NCI-H510A (cell line): Measurements from ENCODE around the gene GCFC2.

Experiments
- DNase-seq: peaks from one replicate; lab custom pipeline; 2025; lab: John Stamatoyannopoulos, UW

GCFC2 gene

DNA sequence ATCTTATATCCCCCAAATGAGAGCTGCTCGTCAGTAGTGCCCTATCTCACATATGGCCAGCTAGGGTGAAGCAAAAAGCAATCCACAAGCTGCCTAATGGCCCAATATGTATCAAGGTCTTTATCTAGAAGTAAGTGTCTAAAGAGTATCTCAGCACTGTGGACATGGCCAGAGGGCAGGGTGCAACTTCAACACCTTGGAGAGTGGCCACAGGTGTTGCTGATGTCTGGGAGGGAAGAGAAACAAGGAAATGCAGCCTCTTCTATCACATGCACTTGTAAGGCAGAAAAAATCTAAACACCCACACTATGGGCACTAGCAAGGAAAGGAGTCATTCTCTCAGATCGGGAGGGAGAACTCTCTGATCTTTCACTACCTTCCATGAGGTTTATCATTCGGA, 87.8 kb downstream of the GCFC2 start:
- no peak for DNase-seq

GRCh38 chr2:75622500-75622899, 88.2 kb downstream of the GCFC2 start:
- DNase-seq: no peak

DNA sequence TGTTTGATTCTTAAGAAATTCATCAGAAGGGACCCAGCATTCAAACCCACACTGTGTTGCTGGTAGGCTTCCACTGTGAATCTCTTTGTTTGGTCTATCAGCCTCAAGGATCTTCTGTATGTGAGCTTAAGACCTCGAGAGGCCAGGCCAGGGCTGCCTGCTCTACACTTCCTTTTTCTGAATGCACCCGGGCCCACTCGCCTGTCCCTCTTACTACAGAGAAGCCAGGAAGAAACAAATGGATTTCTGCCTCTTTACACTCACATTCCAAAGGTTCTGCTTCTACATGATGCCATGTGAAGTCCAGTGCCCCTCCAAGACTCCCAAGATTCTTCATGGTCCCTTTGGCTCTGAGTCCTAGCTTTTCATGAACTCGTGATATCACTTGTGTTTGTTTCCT, 89.5 kb downstream of the GCFC2 start:
- DNase-seq: no peak

DNA sequence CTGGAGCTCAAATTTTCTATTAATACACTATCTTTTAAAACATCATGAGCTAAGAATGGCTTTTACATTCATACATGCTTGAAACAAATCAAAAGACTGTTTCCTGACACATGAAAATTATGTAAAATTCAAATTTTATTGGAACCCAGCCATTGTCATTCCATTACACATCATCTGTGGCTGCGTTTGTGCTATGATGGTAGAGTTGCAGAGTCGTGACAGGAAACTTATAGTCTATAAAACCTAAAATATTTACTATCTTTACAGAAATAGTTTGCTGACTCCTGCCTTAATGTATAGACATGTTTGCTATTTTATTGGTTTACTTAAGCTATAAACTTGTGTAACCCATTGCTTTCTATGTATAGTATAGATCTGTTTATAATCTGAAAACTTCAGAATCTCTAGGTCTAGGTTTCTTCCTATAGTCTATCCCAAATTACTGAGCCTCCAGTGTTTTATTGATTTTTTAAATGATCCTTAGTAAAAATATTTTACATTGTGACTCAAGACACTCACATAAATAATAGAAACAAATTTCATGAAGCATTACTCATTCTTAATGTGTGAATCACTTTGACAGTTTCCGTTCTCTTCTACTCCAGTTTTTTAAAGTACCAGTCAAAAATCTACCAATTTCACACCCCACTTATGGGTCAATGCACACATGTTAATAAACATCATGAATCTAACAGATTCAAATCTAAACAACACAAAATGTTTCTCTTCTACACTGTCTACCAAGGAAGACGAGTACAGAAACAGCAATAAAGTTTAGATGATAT, 90.6 kb downstream of the GCFC2 start:
- no peak for DNase-seq

GRCh38 chr2:75616933-75617332, 93.8 kb downstream of the GCFC2 start:
- DNase-seq: no peak

GRCh38 chr2:75616406-75616805, 94.3 kb downstream of the GCFC2 start:
- DNase-seq: no peak

GRCh38 chr2:75614162-75614651, 96.5 kb downstream of the GCFC2 start:
- no peak for DNase-seq

- no peak for DNase-seq
Observed at GRCh38 chr2:75612862-75613243, 97.9 kb downstream of the GCFC2 start.
